Left ventricle myocardium inferior (tissue), 1 donor: ENCODE measurements around the gene NDUFS2. TPM values are rescaled to one million over a fixed set of nuclear protein-coding genes. Genes with fewer than 3 reads are reported as not detected.
"Not testable (repeated sequence)": the region's sequence is repeated elsewhere in the genome, so short reads cannot be mapped to it uniquely, and the experiment has no call there.

Experiments
- DNase-seq: peaks from one replicate; pipeline ENCODE4 v3.0.0-alpha.2; 2020
- H3K27ac ChIP-seq: fragments of 200-600 bp; replicated peaks from 2 replicates; pipeline ENCODE4 v1.8.0; 2021
- H3K27me3 ChIP-seq: fragments of 200-600 bp; 2 replicates; pipeline ENCODE4 v1.8.0; 2021; ENCODE audit warnings: low read depth
- H3K36me3 ChIP-seq: fragments of 200-600 bp; 2 replicates; pipeline ENCODE4 v1.8.0; 2021
- H3K4me1 ChIP-seq: fragments of 200-600 bp; 2 replicates; pipeline ENCODE4 v1.8.0; 2021
- H3K4me3 ChIP-seq: fragments of 200-600 bp; 2 replicates; pipeline ENCODE4 v1.8.0; 2021; ENCODE audit warnings: mild to moderate bottlenecking, moderate library complexity
- H3K9me3 ChIP-seq: fragments of 200-600 bp; replicated peaks from 2 replicates; pipeline ENCODE4 v1.8.0; 2021
- intact Hi-C: fragments of 100-400 bp; cut with micrococcal nuclease; formaldehyde crosslinking; loops from one replicate; pipeline ENCODE4 v1.11.0; 2022
- total RNA-seq: library from RNA; stranded (reverse); fragmentation: NEBNext Ultra II Directional; extraction: Animal tissue kit (Norgen Biotek cat#: 25700); gene quantifications from one replicate; pipeline ENCODE4 v1.2.1, GENCODE V29; 2021
- TF ChIP-seq, protein P1 (sequence below): fragments of 200-600 bp; IDR thresholded peaks from 2 replicates; pipeline ENCODE4 v1.8.0; 2021; ENCODE audit warnings: antibody characterized with exemption, mild to moderate bottlenecking, borderline replicate concordance
- donor health status: DM: no; HTN: yes; CAD: no; lungs with severe emphysema.

Gene NDUFS2
- total RNA-seq, 1 donor from 2014 or later = 302 TPM

DNA sequence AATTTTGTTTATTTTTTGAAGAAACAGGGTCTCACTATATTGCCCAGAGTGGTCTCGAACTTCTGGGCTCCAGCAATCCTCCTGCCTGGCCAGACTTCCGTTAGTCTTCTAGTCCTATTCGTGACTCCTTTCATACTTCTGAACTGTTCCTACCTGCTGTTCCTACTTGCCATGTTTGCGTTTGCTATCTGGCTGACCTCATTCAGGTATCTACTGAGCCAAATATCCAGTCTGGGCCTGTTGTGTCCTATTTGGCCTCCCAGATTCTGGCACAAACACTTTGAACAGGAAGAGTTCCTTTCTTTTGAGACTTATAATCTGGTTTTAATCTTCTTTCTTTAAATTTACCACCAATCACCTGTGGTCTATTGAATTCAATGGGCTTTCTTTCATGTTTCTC, 42.7 kb downstream of the NDUFS2 start:
- TF ChIP-seq, protein P1, sequence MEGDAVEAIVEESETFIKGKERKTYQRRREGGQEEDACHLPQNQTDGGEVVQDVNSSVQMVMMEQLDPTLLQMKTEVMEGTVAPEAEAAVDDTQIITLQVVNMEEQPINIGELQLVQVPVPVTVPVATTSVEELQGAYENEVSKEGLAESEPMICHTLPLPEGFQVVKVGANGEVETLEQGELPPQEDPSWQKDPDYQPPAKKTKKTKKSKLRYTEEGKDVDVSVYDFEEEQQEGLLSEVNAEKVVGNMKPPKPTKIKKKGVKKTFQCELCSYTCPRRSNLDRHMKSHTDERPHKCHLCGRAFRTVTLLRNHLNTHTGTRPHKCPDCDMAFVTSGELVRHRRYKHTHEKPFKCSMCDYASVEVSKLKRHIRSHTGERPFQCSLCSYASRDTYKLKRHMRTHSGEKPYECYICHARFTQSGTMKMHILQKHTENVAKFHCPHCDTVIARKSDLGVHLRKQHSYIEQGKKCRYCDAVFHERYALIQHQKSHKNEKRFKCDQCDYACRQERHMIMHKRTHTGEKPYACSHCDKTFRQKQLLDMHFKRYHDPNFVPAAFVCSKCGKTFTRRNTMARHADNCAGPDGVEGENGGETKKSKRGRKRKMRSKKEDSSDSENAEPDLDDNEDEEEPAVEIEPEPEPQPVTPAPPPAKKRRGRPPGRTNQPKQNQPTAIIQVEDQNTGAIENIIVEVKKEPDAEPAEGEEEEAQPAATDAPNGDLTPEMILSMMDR = no peak
- Histone ChIP-seq H3K36me3 (no peaks in the 10 kb centered on the region), H3K27me3 (no peaks in the 10 kb centered on the region), H3K4me3 (no peak overlapping the region), H3K27ac (no peak overlapping the region), H3K9me3 (no peaks in the 10 kb centered on the region), H3K4me1 (no peaks in the 10 kb centered on the region)
- intact Hi-C loops = no loop called here
- no peak for DNase-seq

GRCh38 chr1:161250100-161250499, 47.9 kb downstream of the NDUFS2 start:
- peaks cover 16% of the 10 kb centered on the region for H3K9me3 ChIP-seq
- intact Hi-C loops, H3K4me1 ChIP-seq, H3K27me3 ChIP-seq, H3K36me3 ChIP-seq, H3K27ac ChIP-seq, DNase-seq, H3K4me3 ChIP-seq: not testable (repeated sequence)

GRCh38 chr1:161250829-161251228, 48.7 kb downstream of the NDUFS2 start:
- Histone ChIP-seq H3K4me1 (no peaks in the 10 kb centered on the region), H3K27me3 (no peaks in the 10 kb centered on the region), H3K27ac (no peak overlapping the region), H3K9me3 (peaks cover 16% of the 10 kb centered on the region), H3K4me3 (no peak overlapping the region), H3K36me3 (no peaks in the 10 kb centered on the region)
- no peak for DNase-seq
- intact Hi-C loops = no loop called here
- TF ChIP-seq, protein P1 = no peak

DNA sequence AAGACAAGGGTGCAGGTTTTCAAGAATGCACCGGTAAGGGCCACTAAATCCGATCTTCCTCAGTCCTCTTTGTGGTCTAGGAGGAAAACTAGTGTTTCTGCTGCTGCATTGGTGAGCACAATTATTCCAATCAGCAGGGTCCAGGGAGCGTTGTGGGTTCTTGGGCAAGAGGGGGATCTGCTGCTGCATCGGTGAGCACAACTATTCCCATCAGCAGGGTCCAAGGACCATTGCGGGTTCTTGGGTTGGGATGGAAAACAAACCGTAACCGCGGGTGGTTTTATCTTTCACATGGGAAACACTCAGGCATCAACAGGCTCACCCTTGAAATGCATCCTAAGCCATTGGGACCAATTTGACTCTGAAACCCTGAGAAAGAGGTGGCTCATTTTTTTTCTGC, 49.4 kb downstream of the NDUFS2 start:
- H3K27ac ChIP-seq = no peak overlapping the region
- no peaks in the 10 kb centered on the region for H3K36me3 ChIP-seq
- no peaks in the 10 kb centered on the region for H3K4me1 ChIP-seq
- DNase-seq = no peak
- H3K27me3 ChIP-seq = peaks cover 7% of the 10 kb centered on the region
- TF ChIP-seq, protein P1 = no peak
- intact Hi-C loops = no loop called here
- H3K9me3 ChIP-seq = peaks cover 23% of the 10 kb centered on the region
- no peak overlapping the region for H3K4me3 ChIP-seq

GRCh38 chr1:161255302-161255701, 53.1 kb downstream of the NDUFS2 start:
- H3K4me1 ChIP-seq = not testable (repeated sequence)

GRCh38 chr1:161255955-161256520, 53.9 kb downstream of the NDUFS2 start:
- H3K36me3 ChIP-seq, H3K27ac ChIP-seq, H3K4me1 ChIP-seq, DNase-seq, intact Hi-C loops, H3K4me3 ChIP-seq: not testable (repeated sequence)
- Histone ChIP-seq H3K9me3 (peaks cover 25% of the 10 kb centered on the region), H3K27me3 (peaks cover 50% of the 10 kb centered on the region)

More at GRCh38 chr1:161255302-161255701, 53.1 kb downstream of the NDUFS2 start:
- H3K27me3 ChIP-seq = peaks cover 43% of the 10 kb centered on the region
- DNase-seq, H3K36me3 ChIP-seq, H3K4me3 ChIP-seq, H3K27ac ChIP-seq, intact Hi-C loops: not testable (repeated sequence)
- peaks cover 33% of the 10 kb centered on the region for H3K9me3 ChIP-seq

DNA sequence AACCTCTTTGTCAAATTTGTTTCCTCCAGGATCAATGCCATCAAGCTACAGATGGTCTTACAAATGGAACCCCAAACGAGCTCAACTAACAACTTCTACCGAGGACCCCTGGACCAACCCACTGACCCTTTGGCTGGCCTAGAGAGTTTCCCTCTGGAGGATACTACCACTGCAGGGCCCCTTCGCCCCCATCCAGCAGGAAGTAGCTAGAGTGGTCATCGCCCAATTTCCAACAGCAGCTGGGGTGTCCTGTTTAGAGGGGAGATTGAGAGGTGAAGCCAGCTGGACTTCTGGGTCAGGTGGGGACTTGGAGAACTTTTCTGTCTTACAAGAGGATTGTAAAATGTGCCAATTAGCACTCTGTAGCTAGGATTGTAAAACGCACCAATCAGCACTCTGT, 54.9 kb downstream of the NDUFS2 start:
- H3K4me3 ChIP-seq, DNase-seq, H3K4me1 ChIP-seq, H3K27ac ChIP-seq, H3K36me3 ChIP-seq, intact Hi-C loops: not testable (repeated sequence)
- Histone ChIP-seq H3K27me3 (peaks cover 60% of the 10 kb centered on the region), H3K9me3 (peaks cover 20% of the 10 kb centered on the region)
